SK-MEL-5 (cell line): ENCODE results near the gene TMEM31. TPM values are rescaled to one million over a fixed set of nuclear protein-coding genes. Genes with fewer than 3 reads are reported as not detected.
"Not testable (repeated sequence)": the region's sequence is repeated elsewhere in the genome, so short reads cannot be mapped to it uniquely, and the experiment has no call there.

Experiments used
- DNase-seq: peaks from one replicate; pipeline ENCODE4 v3.0.0-alpha.2; 2016; ENCODE audit warnings: low read depth, low spot score
- in situ Hi-C: cut with HindIII; loops from 2 replicates; pipeline ENCODE4 v1.10.0; 2016; ENCODE audit warnings: low sequenced_read_pairs, high pct_unique_total_duplicates, low pct_unique_long_range_greater_than_20kb
- total RNA-seq: library from RNA; depleted of rRNA; stranded (reverse); fragments of >200 nt; shearing (Covaris generic); gene quantifications from 2 replicates; pipeline ENCODE4 v1.2.3, GENCODE V29; 2014; rRNA removed

TMEM31 gene
- total RNA-seq, 1 experiment from 2014 or later, result not detected

DNA sequence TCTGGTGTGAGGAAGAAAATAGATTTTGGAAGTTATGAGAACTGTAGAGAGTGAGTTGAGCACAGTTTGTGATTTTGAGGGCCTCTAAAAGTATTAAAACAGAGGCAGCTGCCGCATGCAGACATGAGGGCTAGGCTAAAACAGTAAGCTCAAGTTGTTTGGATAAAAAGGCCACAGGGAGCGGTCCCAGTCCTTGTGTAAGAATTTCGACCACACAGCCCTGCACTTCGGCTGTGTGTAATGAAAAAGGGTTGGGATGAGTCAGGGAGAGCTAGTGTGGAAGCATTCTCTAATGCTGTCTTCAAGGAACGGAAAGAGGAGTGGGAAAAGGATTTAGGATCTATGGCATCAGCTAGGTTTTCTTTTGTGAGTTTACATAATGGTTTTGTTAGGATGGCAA lies 52.8 kb downstream of the TMEM31 start:
- DNase-seq, in situ Hi-C loops: not testable (repeated sequence)

Other genes starting within 250 kb of the TMEM31 start
- gene RAB40A, start 191.4 kb upstream of the TMEM31 start, total RNA-seq, result 0.05 TPM in 1 of 2 replicates, not detected in the other
- 79.6 and 83.2 TPM in 2 replicates for gene TCEAL4, start 125.4 kb upstream of the TMEM31 start, total RNA-seq
- 4.4 and 5.6 TPM in 2 replicates for gene TCEAL3, start 102.9 kb upstream of the TMEM31 start, total RNA-seq
- gene TCEAL1, start 81.9 kb upstream of the TMEM31 start, total RNA-seq, result 23.2 and 28.6 TPM in 2 replicates
- 469 and 495 TPM in 2 replicates for gene MORF4L2, start 24.2 kb upstream of the TMEM31 start, total RNA-seq
- gene PLP1, start 65.9 kb downstream of the TMEM31 start, total RNA-seq, result 543 and 547 TPM in 2 replicates
- 1.1 and 1.4 TPM in 2 replicates for gene RAB9B, start 121.3 kb downstream of the TMEM31 start, total RNA-seq